GM19025 (cell line): ENCODE measurements around the gene ARF5.

Source experiments
- ATAC-seq: cut with Tn5 transposase; IDR thresholded peaks from one replicate; pipeline ENCODE4 v1.9.1; 2021; ENCODE audit warnings: mild to moderate bottlenecking, low read depth, moderate library complexity; ENCODE audit not compliant: unreplicated experiment

ARF5 gene

DNA sequence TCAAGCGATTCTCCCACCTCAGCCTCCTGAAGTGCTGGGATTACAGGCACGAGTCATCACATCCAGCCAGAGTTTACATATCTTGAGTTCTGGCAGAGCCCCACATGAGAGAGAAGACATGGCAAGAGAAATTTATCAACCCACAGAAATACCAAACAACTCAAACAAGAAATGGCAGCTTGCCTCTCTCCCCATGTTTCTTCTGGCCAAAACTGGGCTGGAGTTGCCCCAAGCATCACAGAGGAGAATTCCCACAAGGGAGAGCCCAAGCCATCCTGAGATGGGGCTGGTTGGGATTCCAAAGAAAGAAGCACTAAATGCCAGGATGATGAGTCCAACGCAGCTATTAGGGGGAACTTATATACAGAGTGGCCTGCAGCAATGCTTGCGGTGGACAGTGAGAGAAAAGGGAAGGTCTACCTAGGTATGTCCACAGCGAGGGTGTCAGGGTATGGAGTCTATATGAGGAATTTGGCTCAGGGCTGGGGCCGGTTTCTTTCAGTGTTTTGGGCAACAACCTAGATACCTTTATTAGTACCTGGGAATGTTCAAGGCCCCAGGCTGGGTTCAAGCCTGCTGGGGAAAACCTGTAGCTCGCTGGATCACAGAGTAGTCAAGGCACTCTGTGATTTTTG is 44.2 kb downstream of the ARF5 start:
- ATAC-seq = no peak

DNA sequence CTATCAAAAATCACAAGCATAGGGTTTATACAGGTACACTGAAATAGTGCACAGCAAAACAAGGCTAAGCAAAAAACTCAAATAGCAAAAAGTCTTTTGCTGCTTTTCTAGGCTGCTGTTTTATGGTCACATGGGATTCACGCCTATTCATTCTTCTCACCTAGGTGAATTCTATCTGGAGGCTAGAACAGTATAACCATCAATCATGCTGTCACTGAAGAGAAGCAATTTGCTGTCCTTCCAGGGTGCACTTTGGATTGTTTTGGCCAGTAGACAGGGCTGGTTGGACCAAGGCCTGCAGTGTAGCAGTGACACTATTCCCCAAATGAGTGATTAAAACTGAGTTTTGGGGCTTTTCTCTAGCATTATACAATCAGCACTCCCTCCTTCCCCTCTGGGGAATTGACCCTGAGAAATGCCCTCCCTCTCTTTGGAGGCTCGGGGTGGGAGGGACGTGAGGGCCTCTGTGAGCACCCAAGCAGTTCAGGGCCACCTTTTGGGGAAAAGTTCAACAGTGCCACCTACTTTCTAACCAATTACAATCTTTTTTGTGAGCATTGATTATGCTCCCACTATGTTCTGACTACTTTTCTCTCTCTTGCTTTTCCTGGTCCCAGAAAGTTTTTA is 47.6 kb downstream of the ARF5 start:
- ATAC-seq = no peak

DNA sequence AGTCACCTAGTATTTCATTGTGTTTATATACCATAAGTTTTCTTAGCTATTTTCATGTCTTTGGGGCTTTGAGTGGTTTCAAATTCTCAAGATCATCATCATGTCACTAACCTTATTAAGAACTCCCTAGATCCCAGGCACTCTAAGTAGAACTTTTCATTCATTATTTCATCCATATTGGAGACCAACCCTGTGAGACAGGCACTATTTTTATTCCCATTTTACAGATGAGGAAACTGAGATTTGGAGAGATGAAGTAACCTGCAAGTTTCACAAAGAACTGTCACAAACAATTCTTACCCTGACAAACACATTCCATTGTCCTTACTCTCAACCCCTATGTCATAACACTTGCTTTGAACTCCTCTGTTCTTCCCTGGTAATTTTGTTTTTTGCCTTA is 50.0 kb downstream of the ARF5 start:
- no peak for ATAC-seq
